GM21526 (cell line): Measurements from ENCODE around the gene RTP4.
A peak's percentile ranks its signal among the peaks of the same experiment; 100 is the strongest.

ENCODE experiments used
- ATAC-seq: cut with Tn5 transposase; IDR thresholded peaks from one replicate; pipeline ENCODE4 v1.9.1; 2021; ENCODE audit warnings: moderate library complexity; ENCODE audit not compliant: unreplicated experiment, low FRiP score

Gene RTP4, protein sequence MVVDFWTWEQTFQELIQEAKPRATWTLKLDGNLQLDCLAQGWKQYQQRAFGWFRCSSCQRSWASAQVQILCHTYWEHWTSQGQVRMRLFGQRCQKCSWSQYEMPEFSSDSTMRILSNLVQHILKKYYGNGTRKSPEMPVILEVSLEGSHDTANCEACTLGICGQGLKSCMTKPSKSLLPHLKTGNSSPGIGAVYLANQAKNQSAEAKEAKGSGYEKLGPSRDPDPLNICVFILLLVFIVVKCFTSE

DNA sequence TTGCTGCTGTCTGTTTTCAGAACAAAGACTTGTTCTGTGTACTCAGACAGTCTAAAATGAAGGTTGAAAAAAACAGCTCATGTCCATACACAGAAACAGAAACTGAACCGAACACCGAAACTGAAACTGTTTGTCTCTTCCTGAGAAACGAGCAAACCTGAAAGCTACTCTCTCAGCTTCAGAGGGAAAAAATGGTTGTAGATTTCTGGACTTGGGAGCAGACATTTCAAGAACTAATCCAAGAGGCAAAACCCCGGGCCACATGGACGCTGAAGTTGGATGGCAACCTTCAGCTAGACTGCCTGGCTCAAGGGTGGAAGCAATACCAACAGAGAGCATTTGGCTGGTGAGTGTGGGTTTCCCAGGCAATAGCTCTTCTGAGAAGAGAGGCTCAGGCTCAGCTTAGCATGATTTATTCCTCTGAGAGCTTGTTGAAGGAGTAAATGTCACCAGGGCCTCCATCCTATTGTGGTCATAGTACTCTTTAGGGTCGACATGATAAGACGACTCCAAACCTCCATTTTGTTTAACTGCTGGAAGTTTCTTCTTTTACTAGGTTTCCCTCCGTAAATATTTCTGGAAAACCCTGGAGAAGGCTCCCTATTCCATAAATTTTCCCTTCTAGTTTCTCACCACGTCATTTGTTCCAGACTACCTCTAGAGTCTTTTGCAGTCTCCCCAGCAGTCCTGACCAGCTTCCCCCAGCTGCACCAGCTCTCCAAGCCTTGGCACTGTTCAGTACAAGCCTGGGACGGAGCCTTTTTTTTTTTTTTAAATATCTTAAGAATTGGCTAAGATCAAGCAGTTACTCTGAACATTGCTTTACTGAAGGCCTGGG lies at the start of gene RTP4:
TSS of gene RTP4 (plus strand) at position 135 of the 838 bp plus-strand sequence. CDS start at position 192, 57 bp downstream.
- ATAC-seq = peak; percentile 94

DNA sequence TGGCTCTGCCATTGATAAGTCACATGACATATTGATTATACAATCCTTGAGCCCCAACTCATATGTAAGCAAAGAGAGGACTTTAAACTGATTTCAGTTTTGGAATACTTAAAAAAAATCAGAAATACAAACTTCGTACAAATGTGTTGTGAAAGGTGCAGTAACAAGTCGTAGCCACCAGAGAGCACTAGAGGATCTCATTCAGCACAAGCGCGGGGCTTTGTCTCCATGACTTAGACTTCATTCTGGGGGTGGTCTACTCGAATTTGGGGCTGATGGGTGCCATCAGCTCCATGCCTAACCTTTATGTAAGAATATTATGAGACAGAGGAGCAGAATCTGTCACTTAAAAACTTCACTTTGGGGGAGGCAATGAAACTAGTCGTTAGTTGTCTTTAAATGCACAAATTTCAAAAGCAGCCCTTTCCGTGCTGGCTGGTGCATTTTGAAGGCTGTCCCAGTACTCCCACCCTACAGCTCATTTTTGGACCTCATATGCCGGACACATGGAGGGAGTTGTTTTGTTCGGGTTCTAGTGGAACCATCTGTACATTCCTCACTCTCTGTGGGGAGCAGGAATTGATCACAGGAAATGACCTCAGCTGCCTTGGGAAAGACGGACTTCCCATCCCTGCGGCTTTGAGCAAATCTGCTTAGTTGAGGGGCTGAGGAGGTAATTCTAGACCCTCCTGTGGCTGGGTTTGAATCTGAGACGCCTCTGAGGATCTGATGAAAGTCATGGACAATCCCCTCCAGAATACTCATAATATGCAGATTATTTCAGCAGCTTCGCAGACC lies 49.2 kb upstream of the RTP4 start:
- ATAC-seq = no peak

DNA sequence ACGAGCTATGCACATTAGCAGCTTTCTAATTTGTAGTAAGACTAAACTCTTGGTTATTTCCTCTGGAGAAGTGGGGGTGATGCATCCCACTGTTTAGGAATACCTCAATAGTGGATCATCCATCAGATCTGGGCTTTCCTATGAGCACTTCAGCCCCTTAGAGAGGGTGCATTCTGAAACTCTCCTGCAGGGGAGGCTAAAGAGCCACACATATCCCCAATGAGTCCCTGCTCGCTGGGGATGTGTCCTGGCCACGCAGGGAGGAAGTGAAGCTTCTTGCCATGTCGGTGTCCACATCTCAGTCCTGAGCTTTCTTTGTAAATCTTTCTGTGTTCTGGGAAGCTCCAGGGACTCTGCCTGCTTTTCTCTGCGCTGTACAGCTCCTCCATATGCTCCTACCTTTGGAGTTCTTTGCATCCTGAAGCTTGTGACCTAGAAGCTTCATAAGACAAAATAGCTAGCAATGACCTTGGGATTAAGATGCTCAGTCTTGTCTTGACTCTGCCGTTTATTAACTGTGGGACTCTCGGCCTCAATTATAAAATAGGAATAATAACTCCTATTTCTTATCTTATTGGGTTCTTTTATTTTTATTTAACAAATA lies 48.4 kb upstream of the RTP4 start:
- no peak for ATAC-seq

DNA sequence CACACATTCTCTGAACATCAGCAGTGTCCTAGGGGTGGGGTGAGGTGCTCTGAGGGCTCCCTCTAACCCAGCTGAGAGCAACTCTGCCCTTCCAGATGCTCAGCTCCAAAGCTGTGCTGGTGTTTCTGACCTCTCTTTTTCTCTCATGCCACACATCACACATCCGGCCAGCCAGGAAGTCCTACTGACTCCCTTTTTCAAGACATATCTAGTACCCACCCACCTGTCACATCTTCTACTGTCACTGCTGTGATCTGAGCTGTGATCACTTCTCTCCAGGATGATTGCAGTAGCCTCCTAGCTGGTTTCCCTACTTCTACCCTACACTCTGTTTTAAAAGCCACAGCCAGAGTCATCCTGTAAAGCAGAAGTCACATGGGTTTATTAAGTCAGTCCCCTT lies 46.4 kb upstream of the RTP4 start:
- no peak for ATAC-seq

DNA sequence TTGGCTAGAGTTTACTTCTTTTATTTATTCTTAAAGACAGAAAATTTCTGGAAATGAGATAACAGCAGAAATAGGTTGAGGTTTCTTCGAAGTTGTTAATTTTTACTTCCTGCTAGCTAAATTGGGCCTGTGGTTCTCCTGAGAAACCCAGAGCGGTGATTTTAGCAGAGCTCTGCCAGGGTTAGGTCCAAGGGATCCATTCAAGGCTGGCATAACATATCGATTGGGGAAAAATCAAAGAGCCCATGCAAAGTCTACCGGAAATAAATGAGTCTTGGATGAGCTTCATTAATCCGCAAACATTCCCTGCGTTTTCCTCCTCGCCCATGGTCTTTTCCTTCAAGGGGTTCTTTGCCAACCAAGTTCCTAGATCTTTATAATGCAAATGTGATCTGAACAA lies 45.9 kb upstream of the RTP4 start:
- ATAC-seq = no peak

DNA sequence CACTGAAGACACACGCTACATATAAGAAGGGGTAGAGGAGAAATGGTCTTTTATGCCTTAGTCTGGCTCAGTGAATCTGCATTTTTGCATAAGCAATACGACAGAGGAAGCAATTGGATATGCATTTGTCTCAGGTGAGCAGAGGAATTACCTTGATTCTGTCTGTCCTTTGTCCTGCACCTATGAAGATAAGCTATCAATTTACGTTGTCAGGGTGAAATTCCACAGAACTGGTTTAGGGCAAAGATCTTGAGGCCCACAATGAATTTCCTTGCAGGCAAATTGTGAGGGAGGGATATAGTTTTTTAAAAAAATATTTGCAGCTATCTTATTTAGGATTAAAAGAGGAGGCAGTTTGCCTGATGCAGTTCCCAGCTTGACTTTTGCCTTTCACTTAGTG lies 45.1 kb upstream of the RTP4 start:
- ATAC-seq = no peak

DNA sequence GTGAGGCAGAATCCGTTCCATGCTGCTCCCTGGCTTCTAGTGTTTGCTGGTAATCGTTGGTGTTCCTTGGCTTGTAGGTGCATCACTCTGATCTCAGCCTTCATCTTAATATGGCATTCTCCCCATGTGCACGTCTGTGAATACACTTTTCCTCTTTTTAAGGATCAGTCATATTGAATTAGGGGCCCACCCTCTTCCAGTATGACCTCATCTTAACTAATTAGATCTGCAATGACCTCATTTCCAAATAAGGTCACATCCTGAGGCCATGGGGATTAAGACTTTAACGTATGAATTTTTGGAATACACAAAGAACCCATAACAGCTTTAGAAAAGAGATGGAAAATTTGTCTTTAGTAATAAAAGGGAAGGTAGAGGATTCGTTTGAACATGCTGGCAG lies 42.6 kb upstream of the RTP4 start:
- no peak for ATAC-seq

DNA sequence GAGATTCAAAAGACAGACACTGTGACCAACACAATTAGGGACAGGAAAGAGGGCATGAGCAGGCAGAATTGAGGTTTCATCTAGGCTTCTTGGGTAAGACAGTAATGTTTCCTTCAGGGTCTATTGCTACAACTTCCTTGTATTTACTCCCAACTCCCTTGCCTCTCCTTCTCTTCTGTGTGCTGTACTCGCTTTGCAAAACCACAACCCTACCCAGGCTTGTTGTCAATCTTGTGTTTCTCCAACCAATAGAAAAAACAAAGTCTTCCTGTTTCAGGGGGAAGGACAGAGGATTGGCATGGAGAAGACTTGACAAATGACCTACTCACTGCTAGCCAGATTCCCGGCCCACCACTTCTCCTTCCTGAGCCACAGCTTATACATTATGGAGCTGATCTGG lies 40.3 kb upstream of the RTP4 start:
- ATAC-seq = no peak

DNA sequence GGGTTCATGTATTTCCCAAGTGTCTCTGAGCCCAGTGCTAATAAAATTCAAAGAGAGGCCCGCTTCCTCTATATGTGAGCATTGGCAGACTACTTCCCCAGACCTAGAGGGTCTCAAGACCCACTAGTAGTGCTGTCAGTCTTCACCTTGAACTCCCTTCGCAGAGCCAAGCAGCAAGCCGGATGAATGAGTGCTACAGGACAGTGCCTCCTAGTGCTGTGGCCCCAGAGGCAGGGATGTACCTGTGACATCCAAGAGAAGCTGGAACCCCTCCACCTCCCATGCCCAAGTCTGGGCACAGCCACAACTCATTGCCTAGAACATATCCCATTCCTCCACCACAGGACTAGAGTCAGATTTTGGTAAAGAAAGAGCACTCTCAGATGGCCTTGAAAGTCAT lies 39.5 kb upstream of the RTP4 start:
- ATAC-seq = no peak

DNA sequence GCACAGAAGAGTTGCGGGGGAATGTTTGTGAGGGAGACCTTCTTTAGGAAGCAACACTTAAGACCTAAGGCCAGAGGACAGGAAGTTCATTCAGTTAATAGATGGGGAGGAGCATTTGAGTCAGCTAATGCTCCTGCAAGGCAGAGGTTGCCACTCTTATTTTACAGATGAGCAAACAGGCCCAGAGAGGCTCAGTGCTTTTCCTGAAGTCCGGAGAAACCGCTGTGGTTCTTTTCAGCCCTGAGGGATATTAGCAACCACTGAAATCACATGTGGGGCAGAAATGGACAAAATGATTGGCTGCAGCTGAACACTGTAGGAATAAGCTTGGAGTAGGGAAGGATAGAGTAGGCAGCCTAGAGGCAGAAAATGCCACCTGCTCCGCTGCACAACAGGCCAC lies 33.3 kb upstream of the RTP4 start:
- no peak for ATAC-seq

DNA sequence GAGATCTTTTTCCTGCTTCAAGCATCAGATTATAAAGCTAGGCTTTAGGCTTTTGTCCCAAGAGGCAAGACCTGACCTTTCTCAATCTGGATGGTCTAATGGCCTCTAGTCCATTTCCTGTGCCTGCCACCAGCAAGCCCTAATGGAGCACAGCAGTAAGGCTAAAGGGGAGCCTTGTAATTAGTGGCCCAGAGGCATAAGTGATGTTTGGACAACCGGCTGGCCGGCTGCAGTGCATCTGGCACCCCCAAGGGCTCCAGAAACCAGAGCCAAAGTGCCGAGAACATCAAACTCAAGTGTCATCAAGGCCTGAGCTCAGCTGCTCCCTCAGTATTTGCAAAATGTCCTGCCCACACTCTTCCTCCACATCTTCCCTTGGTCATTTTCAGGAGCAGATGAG lies 31.9 kb upstream of the RTP4 start:
- ATAC-seq = no peak

DNA sequence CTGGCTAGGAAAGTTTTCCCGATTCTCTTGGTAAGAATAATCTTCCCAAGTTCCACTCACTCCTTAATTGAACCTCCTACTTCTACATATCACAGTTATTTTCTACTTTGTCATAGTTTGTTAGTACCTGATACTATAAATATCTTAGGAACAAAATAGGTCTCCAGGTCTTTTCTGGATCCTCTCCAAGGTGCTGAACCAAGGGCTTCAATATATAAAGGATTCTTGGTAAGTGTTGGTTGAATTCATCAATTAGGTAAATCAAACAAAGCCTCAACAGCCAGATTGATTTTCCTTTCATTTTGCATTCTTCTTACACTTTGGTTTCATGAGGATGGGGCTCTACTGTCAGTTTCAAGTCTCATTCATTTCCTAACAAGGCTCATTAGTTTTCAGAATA lies 27.6 kb upstream of the RTP4 start:
- no peak for ATAC-seq

DNA sequence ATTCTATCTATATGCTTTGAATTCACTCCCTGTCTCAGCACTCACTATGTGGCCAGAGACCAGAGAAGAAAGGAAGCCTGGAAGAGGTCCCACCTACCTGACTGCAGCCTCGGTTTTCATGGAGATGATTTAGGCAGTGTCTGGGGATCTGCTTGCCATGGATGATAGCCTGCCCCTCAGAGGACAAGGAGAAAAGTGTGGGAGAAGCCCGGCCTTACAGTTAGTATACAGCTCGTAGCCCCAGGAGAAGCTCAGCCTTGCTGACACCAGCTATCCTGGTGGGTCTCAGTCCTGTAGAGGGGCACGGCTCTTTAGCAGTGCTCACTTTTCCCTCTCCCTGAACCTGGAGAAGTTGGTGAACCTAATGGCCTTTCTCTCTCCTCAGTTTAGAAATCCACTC lies 25.9 kb upstream of the RTP4 start:
- no peak for ATAC-seq

DNA sequence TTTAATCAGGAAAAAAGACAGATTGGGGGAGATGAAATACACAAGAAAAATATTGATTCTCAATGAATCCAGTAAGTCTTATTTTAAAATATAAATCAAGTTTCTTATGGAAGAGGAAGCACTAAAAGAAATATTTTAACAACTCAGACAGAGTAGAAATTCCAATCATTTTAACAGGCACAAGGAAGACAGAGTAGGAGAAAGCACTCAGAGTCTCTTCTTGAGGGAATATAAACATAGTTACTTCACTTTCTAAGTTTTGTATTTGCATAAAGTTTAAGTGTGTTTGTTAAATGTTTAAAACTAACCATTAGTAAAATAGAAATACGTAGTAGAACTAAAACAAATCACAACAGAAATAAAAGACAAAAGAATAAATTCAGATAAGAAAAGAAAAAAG lies 24.5 kb upstream of the RTP4 start:
- ATAC-seq = no peak

DNA sequence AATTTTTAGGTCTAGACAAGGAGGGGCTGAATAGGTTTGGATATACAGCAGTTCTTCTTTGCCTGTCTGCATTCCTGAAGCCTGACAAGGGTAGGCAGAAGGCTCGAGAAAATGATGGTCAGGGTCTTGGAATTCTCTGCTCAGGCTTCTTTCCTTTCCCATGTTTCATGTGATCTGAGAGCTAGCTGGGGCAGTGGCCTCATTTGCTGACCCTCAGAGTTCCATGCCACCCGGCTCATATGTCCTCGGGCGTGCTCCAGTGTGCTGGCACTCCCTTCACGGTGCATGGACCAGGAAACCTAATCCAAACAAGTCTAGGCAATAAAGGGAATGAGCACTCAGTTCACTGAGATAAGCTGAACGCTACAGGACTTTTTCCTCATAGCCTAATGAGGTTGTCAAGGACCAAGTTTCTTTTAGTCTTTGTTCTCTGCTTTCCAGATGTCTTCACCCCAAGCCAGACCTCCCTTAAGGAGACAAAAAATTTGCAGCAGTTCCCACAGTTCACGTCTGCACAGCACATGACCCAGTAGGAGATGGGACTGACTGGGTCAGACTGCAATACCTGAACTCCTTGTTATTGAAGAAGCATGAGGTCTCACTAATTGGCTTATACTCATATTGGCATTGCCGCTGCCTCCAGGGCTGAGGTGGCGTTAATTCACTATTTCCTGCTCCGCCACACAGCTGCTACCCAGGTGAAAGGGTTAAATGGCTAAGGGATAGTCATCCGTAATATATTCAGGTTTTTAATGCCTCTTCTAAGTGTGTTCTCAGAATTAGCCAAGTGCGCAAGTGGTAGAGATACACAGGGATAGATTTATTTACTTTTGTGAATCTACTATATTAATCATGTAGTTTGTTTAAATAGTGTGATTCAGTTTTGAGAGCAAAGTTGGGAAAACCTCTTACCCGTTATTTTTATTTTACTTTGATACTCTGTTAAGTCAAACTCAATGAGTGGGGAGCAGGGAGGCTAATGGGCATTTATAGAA lies 15.3 kb upstream of the RTP4 start:
- no peak for ATAC-seq

DNA sequence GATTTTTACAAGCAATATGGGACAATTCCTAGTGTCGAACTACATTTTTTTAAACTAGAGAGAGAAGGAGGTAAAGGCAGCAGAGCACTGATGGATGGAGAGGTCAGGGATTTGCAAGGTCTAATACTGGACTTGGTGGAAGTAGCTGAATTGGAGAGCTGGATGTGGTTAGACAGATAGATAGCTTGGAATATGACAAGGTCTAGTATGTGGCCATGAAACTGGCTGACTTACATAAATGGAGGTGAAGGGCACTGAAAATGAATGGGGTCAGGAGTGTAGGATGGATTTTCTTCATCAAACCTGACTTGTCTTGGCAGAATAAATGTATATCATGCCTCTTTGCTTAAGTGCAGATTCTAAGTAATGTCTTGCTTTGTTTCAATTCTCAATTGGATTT lies 10.1 kb upstream of the RTP4 start:
- no peak for ATAC-seq

DNA sequence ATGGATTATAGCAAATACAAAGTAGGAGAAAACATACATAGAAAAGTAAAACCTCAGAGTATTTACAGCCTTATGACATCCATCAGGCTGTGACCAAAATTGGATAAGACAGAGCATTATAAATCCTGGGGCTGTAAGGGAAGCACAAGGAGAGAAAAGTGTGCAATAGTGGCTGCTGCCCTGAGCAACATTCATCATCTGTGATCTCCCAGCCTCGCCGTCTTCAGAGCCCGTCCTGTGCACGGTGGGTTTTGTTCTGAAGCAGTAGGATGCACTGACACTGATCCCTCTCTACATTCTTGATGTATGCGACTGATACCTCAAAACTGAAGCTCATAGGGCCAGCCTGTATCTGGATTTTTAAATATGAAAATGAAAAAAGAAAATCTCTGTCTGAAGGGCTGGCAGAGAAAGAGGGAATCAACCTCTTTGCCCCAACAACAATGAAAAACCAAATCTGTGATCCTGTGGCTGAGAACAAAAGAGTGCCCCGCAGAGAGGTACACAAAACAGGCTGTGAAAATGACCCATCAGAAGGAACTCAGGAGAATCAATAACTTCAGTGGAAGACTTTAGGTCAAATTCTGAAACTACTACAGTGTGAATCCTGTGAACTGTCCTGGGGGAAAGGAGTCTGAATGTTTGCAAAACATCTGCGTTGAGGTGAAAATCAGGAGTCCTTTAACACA lies 8.2 kb upstream of the RTP4 start:
- no peak for ATAC-seq

DNA sequence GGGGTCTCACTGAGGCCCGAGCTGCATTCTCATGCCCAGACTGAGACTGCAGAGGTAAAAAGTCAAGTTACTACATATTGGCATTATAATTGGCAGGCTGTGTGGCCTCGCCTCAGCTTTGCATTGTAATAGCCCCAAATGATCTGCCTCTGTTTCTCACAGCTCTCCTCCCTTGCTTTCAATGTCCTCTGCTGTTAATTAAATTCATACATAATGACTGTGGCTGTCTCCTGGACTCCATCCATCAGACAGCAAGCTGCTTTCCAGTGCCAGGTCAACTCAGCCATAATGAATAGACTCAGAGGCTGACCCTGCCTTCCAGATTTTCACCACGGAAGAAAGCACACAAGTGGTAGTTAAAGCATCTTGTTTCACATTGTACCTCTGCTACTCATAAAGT lies 7.6 kb upstream of the RTP4 start:
- no peak for ATAC-seq

DNA sequence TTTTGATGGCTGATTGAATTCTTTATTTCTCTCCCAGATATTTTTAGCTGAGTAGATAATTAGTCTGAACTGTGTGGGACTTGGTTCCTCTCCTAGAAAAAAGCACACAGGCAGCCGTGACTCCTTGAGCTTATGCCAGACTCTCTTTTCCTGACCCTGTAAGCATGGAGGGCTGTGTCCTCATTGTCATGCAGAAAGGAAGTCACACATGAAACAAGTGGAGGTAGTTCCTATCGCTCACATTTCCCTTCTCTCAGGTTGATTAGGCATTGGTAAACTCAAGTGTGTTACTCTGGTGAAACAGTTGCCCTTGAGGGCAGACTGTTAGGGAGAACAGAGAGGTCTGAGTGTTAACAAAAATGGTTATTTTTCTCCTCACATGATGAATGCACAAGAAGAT lies 6.3 kb upstream of the RTP4 start:
- ATAC-seq = peak; percentile 70
